Measurements from ENCODE around the gene CNTN3.

The CNTN3 gene

GRCh38 chr3:74607803-74608202 lies 6.7 kb downstream of the CNTN3 start:
- DNase-seq (ENCODE audit: low read depth) = no peak

DNA sequence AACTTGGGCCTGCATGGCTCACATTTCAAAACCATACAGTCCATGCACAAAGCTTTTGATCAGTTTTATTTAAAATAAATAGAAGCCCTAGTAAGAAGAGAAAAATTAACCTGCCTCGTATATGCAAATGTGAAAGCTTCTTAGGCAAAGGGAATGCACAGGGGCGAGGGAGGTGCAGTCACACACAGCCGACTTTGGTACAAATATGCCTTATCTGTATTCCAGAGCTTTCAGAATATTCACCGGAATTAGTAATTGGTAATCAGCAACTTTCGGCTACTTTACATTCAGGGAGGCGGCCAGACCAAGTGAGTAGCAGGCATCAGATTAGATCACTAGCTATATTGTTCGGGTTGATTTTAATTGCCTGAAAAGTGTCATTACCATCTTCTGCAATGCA lies 7.5 kb downstream of the CNTN3 start:
- no peak for DNase-seq (ENCODE audit: low read depth)

GRCh38 chr3:74605437-74605836 lies 9.0 kb downstream of the CNTN3 start:
- DNase-seq (ENCODE audit: low read depth) = no peak

DNA sequence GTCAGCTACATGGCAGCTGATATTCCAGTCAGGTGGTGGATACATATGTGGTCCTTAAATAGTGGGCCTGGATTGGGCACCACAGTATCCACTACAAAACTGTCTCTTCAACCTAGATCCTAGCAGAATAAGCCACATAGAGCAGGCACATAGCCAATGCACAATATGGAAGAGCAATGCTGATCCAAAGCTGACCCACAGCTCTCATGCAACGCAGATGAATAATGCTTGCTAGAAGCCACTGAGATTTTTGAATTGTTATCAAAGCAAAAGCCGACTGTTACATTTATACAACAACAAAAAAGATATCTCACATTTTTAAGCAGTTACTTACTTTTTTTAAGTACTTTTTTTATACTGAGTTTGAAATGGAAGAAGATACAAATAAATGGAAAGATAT lies 11.2 kb downstream of the CNTN3 start:
- no peak for DNase-seq (ENCODE audit: low read depth)

DNA sequence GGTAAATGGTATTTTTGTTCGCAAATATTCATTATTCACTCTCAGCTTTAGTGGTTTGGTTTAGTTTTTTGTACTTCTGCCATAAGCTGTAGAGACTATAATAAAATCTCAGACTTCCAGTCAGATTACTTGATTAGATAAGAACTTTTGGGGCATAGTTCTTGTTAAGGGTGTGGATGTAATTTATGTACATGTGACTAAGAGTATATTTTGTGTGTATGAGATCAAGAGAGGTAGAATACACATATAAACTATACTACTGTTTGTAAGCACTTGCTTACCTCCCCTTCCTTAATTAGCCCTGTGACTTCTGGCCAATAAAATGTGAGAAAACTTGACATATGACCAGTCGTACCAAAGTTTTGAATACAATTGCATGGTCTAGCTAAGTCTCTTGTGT lies 12.0 kb downstream of the CNTN3 start:
- DNase-seq (ENCODE audit: low read depth) = no peak

DNA sequence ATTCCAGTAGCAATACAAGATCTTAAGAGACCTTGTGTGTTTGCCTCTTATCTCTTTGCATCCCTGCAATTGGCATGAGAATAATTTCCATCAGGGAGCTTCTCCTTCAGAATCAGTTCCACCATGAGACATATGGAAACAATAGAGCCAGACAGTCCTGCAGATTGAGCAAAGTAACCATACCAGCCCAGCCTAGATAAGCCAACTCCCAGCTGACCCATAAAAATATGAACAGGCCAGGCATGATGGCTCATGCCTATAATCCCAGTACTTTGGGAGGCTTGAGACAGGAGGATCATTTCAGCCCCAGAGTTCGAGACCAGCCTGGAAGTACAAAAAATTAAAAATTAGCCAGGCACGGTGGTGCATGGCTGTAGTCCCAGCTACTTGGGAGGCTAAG lies 12.7 kb downstream of the CNTN3 start:
- DNase-seq (ENCODE audit: low read depth) = no peak

- DNase-seq (ENCODE audit: low read depth) = no peak
These were observed 14.9 kb downstream of the CNTN3 start for GRCh38 chr3:74599564-74599963.

DNA sequence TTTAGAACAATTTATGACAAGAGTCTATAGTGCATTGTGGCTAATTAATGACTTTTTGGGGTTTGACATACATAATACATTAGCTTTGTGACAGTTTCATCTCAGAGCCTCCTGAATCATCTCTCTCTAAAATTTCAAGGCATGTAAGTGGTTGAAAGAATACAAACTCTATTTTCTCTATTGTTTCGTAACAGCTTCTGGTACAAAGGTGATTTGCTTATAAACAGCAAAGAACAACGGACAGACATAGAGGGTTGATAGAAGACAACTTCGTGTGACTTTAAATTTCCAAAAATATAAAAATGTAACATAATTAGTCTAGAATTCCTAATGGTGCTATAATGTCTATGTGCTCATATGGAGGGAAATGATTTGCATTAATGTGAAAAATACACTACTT lies 21.3 kb downstream of the CNTN3 start:
- no peak for DNase-seq (ENCODE audit: low read depth)

DNA sequence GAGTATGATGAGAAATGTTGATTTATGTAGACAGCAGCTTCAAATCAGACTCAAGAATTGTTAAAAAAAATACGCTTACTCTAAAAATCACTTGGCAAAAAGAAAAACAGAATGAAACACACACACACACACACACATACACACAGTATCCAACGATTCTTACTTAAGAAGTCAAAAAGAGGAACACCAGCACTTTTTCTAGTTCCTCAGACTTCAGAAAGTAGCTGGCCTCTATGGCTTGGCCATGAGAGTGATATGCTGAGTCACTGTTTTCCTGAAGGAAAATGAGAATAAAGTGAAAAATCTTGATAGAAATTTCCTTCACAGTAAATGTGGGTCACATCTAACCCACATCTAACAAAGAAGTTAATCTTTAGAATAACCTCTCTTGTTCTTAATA lies 22.1 kb downstream of the CNTN3 start:
- DNase-seq (ENCODE audit: low read depth) = no peak

DNA sequence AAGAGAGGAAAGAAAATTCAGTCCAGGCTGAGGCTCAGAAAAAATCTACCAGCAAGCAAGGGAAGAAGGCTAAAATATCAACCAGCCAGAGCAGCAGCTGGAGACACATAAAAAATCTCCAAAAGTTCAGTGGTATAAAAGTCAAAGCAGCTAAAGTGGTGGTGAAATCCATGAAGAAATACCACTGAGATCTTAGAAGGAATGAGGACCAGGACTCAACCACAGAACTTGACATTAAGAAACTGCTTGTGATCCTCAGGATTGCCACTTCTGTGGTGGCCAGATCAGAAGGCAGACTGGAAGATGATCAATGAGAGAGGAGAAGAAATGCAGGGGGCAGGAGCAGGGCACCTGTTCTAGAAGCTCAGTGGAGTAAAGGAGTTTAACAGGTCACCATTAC lies 22.5 kb downstream of the CNTN3 start:
- DNase-seq (ENCODE audit: low read depth) = no peak

- no peak for DNase-seq (ENCODE audit: low read depth)
These were observed 23.1 kb downstream of the CNTN3 start for GRCh38 chr3:74591342-74591741.

DNA sequence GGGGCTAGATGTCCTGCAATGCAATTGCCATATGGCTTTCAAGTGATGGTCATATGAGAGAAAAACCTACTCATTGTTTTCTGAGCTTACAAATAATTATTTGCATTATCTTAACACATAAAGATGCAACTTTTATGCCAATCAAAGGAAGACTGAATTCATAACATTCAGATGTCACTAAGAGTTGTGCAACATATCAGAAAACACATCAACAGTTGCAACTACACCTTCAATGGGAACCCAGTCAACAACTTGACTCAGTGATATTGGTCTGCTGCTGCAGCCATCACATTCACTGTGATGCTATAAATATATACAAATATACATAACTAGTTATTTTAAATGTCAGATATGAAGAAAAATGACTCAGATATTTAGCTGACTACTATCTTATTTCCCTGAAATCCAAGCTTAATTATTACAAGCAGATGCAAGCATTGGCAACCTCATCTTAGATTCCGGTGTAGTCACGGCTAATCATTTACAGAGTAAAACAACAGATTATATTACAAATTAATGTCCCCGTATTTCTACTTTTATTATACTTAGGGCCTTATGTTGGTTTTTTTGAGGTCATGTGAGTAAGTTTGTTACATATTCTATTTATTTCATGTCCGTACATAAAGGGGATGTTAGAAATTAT lies 23.7 kb downstream of the CNTN3 start:
- no peak for DNase-seq (ENCODE audit: low read depth)

DNA sequence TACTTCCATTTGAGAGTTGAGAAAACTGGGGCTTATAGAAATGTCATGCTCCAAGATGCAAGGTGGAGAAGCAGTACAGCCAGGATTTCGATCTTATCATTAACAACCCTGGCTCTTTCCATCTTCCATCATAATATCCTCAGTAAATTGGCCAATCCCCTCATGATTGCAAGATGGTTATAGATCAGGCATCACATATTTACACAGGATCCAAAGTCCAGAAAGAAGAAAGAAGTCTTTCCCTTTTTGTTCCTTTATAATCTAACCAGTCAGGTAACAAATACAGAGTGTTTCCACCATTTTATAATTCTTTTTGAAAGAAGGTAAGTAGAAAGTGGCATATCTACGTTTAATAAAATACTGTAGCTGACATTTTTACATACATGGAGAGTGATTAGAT lies 29.7 kb downstream of the CNTN3 start:
- DNase-seq (ENCODE audit: low read depth) = no peak

GRCh38 chr3:74582982-74583381 lies 31.5 kb downstream of the CNTN3 start:
- no peak for DNase-seq (ENCODE audit: low read depth)

DNA sequence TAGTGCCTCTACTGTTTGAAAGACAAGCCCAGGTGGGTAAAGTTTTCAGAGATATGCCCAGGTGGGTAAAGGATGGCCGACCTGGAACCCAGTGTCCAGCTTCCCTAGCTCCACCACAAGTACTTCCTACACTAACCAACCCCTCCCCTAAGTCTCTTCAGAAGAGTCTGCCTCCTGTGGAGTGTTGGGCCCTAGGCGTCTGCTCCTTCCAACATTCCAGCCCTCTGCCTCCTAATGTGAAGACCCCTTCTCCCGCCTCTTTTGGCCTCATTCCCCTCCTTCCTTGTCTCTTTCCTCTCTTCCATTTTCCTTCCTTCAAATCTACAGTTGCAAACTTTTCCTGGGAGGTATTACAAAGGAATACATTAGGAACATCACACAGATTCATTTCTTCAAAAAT lies 38.6 kb downstream of the CNTN3 start:
- no peak for DNase-seq (ENCODE audit: low read depth)

- no peak for DNase-seq (ENCODE audit: low read depth)
These were observed 43.3 kb downstream of the CNTN3 start for GRCh38 chr3:74571118-74571517.

Data from stimulated activated CD8-positive, alpha-beta memory T cell treated with anti-CD3 and anti-CD28 coated beads, Interleukin-12 subunit alpha, Interleukin-12 subunit beta, amount 100 ng/mL, for 1 hour (primary cell).